Transverse colon (tissue), 3 donors: ENCODE measurements around the gene RXRG.

Source experiments
- CTCF ChIP-seq, 5 experiments: fragments of 200-600 bp in 3 of 5; fragments of 450-650 bp in 2 of 5; sonication (generic) in 3 of 5; IDR thresholded peaks; 1 replicate in 2 of 5; 2 replicates in 3 of 5; pipeline ENCODE4 v1.5.1; 2016 to 2017; ENCODE audit warnings: antibody characterized with exemption in 5 of 5, inconsistent platforms in 3 of 5, mild to moderate bottlenecking in 2 of 5, moderate library complexity in 1 of 5
- EP300 ChIP-seq: sonication (generic); formaldehyde crosslinking; IDR thresholded peaks from one replicate; pipeline ENCODE4 v1.6.1; 2017; ENCODE audit warnings: antibody characterized with exemption, low read depth
- POLR2A ChIP-seq: fragments of 450-650 bp; IDR thresholded peaks from one replicate; pipeline ENCODE4 v1.6.1; 2016; ENCODE audit warnings: antibody characterized with exemption, mild to moderate bottlenecking, moderate library complexity

- TF ChIP-seq CTCF (IDR thresholded peaks at IDR 0.05) = no peak
- no peak for TF ChIP-seq POLR2A
- no peak for TF ChIP-seq EP300
These were observed 88.0 kb downstream of the RXRG start for GRCh38 chr1:165356876-165357275.
